ENCODE measurements around the gene CSNK1G1.
"Not testable (repeated sequence)": the region's sequence is repeated elsewhere in the genome, so short reads cannot be mapped to it uniquely, and the experiment has no call there.

The CSNK1G1 gene

GRCh38 chr15:64349375-64349774 lies 6.6 kb downstream of the CSNK1G1 start:
- DNase-seq (ENCODE audit: low read depth, low spot score): no peak

GRCh38 chr15:64348455-64348854 lies 7.5 kb downstream of the CSNK1G1 start:
- no peak for DNase-seq (ENCODE audit: low read depth, low spot score)

- DNase-seq (ENCODE audit: low read depth, low spot score): not testable (repeated sequence)
Measured at GRCh38 chr15:64346242-64346641, 9.7 kb downstream of the CSNK1G1 start.

- DNase-seq (ENCODE audit: low read depth, low spot score): no peak
Measured at GRCh38 chr15:64344651-64345294, 11.2 kb downstream of the CSNK1G1 start.

DNA sequence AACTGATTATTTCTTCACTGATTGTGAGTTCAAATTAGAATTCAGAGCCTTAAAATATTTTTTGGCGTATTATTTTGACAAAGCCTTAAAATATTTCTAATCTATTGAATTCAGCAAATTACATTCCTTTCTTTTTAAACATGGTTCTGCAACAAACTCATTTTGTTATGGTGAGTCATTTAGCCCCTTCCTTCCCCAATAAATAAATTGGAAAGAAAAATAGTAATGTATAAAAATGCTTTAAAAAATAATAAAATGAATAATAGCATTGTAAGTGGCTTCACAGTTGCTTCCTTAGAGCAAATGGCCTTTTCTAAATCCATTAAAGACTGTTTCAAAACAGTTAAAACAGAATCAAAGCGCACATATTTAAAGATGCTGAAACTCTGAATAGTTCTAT lies 12.1 kb downstream of the CSNK1G1 start:
- no peak for DNase-seq (ENCODE audit: low read depth, low spot score)

DNA sequence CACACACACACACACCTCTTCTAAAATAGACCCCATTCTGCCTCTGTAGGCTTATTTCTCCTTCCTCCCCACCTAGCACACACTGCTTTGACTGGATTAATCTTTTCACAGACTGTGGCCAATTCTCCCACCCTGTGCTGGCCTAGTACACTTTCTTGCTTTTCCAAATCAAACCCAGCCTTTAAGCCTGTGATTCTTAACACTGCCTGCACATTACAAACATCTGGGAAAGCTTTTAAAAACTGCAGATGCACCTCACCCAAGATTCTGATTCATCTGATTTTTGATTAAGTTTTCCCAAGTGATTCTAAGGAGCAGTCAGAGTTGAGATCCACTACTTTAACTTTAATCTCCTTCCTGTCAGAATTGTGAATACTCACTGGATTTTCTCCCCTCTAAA lies 12.8 kb downstream of the CSNK1G1 start:
- no peak for DNase-seq (ENCODE audit: low read depth, low spot score)

- DNase-seq (ENCODE audit: low read depth, low spot score): no peak
Measured at GRCh38 chr15:64341961-64342360, 14.0 kb downstream of the CSNK1G1 start.

DNA sequence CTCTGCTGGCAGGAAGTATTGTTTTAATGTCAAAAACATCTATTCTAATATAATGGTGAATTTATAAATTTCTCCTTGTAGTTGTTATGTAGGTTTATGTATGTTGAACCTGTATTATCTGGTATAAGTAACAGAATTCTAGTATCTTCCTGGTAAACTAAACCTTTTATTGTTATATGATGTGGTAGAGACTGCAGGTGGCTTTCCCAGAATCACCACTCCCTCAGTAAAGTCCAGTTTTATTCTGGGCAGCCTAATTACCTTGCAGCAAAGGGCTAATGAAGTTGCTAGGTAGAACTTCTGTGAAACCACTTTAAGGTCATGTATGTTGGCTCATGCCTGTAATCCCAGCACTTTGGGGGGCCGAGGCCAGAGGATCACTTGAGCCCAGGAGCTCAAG lies 15.6 kb downstream of the CSNK1G1 start:
- no peak for DNase-seq (ENCODE audit: low read depth, low spot score)

DNA sequence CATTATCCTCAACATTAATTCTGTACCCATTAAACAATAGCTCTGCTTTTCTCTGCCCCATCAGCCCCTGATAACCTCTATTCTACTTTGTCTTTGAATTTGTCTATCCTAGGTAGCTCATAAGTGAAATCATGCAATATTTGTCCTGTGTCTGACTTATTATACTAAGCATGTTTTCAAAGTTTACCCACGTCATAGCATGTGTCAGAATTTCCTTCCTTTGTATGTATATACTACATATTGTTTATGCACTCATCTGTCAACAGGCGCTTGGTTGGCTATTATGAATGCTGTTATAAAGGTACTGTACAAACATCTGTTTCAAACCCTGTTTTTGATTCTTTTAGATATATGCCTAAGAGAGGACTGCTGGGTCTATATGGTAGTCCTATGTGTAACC lies 18.2 kb downstream of the CSNK1G1 start:
- no peak for DNase-seq (ENCODE audit: low read depth, low spot score)

DNA sequence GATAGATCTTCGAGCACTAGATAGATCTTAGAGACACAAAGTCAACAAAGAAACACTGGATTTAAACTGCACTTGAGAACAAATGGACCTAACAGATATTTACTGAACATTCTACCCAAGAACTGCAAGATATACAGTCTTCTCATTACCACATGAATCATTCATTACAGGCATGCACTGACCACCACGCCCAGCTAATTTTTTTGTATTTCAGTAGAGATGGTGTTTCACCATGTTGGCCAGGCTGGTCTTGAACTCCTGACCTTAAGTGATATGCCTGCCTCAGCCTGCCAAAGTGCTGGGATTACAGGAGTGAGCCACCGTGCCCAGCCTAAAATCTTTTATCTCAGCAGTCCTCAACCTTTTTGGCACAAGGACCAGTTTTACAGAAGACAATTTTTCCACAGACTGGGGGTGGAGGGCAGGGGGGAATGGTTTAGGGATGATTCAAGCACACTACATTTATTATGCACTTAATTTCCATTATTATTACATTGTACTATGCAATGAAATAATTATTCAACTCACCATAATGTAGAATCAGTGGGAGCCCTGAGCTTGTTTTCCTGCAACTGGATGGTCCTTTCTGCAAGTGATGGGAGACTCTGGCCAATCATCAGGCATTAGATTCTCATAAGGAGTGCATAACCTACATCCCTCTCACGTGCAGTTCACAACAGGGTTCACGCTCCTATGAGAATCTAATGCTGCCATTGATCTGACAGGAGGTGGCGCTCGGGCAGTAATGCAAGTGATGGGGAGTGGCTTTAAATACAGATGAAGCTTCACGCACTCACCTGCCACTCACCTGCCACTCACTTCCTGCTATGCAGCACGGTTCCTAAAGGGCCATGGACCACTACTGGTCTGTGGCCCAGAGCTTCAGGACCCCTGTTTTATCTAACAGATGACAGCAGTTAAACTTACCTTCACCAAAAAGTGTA lies 21.7 kb downstream of the CSNK1G1 start:
- no peak for DNase-seq (ENCODE audit: low read depth, low spot score)

DNA sequence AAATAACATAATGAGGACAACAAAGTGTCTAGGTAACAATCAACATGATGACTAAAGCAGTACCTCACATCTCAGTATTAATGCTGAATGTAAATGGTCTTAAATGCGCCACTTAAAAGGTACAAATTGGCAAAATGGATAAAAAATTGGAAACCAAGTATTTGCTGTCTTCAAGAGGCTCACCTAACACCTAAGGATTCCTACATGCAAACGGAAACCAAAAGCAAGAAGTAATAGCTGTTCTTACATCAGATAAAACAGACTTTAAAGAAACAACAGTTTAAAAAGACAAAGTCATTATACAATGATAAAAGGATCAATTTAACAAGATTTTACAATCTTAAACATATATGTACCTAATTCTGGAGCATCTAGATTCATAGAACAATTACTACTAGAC lies 22.5 kb downstream of the CSNK1G1 start:
- no peak for DNase-seq (ENCODE audit: low read depth, low spot score)

- DNase-seq (ENCODE audit: low read depth, low spot score): not testable (repeated sequence)
Measured at GRCh38 chr15:64331668-64332067, 24.3 kb downstream of the CSNK1G1 start.

DNA sequence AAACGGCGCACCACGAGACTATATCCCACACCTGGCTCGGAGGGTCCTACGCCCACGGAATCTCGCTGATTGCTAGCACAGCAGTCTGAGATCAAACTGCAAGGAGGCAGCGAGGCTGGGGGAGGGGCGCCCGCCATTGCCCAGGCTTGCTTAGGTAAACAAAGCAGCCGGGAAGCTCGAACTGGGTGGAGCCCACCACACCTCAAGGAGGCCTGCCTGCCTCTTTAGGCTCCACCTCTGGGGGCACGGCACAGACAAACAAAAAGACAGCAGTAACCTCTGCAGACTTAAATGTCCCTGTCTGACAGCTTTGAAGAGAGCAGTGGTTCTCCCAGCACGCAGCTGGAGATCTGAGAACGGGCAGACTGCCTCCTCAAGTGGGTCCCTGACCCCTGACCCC lies 29.0 kb downstream of the CSNK1G1 start:
- DNase-seq (ENCODE audit: low read depth, low spot score): not testable (repeated sequence)

GRCh38 chr15:64326458-64326857 lies 29.5 kb downstream of the CSNK1G1 start:
- DNase-seq (ENCODE audit: low read depth, low spot score): not testable (repeated sequence)

DNA sequence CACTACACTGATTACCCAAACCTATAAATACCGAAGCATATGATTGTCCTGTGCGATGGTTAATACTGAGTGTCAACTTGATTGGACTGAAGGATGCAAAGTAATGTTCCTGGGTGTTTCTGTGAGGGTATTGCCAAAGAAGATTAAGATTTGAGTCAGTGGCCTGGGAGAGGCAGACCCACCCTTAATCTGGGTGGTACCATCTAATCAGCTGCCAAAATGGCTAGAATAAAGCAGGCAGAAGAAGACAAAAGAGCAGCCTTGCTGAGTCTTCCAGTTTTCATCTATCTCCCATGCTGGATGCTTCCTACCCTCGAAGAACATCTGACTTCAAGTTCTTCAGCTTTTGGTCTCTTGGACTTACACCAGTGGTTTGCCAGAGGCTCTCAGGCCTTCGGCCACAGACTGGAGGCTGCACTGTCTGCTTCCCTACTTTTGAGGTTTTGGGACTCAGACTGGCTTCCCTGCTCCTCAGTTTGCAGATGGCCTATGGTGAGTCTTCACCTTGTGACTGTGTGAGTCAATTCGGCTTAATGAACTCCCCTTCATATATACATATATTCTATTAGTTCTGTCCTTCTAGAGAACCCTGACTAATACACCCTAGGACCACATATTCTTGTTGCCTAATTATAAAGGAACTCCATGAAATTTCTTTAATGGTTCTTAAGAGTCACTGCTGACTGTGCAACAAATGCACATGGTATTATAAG lies 31.7 kb downstream of the CSNK1G1 start:
- no peak for DNase-seq (ENCODE audit: low read depth, low spot score)

DNA sequence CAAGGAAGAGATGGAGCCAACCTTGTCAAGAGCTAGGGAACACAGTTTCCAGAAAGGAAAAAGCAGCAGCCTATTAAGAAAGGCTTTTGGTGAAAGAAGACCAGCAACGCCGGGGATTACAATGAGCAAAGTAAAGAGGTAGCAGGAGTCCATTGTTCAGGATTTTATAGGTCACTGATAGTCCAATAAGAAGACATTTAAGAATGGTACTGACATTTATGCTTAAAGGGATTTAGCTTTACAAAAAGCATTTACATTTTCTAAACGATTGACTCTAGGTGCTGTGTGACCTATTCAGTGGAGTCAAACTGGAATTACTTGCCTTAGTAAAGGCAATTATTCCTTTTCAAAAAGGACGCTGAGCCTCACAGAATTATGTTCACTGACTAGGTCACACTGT lies 40.8 kb downstream of the CSNK1G1 start:
- DNase-seq (ENCODE audit: low read depth, low spot score): no peak

GRCh38 chr15:64314456-64314855 lies 41.5 kb downstream of the CSNK1G1 start:
- DNase-seq (ENCODE audit: low read depth, low spot score): no peak

- no peak for DNase-seq (ENCODE audit: low read depth, low spot score)
Measured at GRCh38 chr15:64311566-64311965, 44.4 kb downstream of the CSNK1G1 start.

- no peak for DNase-seq (ENCODE audit: low read depth, low spot score)
Measured at GRCh38 chr15:64310036-64310435, 45.9 kb downstream of the CSNK1G1 start.

- no peak for DNase-seq (ENCODE audit: low read depth, low spot score)
Measured at GRCh38 chr15:64305261-64305660, 50.7 kb downstream of the CSNK1G1 start.

- no peak for DNase-seq (ENCODE audit: low read depth, low spot score)
Measured at GRCh38 chr15:64289550-64289949, 66.4 kb downstream of the CSNK1G1 start.

GRCh38 chr15:64288999-64289398 lies 67.0 kb downstream of the CSNK1G1 start:
- no peak for DNase-seq (ENCODE audit: low read depth, low spot score)

All from smooth muscle cell of the brain vasculature (primary cell).